Natural killer cell (primary cell): Measurements from ENCODE around the gene PCLAF. TPM values are rescaled to one million over a fixed set of nuclear protein-coding genes. Genes with fewer than 3 reads are reported as not detected.

Experiments used
- ATAC-seq, 3 donors: fragments of 150-1000 bp in 2 of 3; fragments of 200-7000 bp in 1 of 3; cut with Tn5 transposase; 1 replicate in 1 of 3; 2 replicates in 2 of 3; pipeline ENCODE4 v1.10.0; 2021; ENCODE audit warnings: mild to moderate bottlenecking in 2 of 3, moderate library complexity in 2 of 3
- DNase-seq, 2 donors: peaks; one replicate each; pipeline versions ENCODE4 v3.0.0 to v3.0.0-alpha.2; 2013 to 2021; ENCODE audit warnings: mixed read lengths in 1 of 2
- H3K27ac ChIP-seq: one replicate; pipeline ENCODE4 v1.5.1; 2013; ENCODE audit warnings: mild to moderate bottlenecking, low read length
- H3K27me3 ChIP-seq: one replicate; pipeline ENCODE4 v1.6.1; 2013; ENCODE audit warnings: low read length; ENCODE audit not compliant: control insufficient read depth, insufficient read depth
- H3K36me3 ChIP-seq: one replicate; pipeline ENCODE4 v1.6.1; 2013; ENCODE audit warnings: low read length; ENCODE audit not compliant: control insufficient read depth, insufficient read depth
- H3K4me1 ChIP-seq: one replicate; pipeline ENCODE4 v1.6.1; 2013; ENCODE audit warnings: low read length; ENCODE audit not compliant: control insufficient read depth, insufficient read depth
- H3K4me3 ChIP-seq: one replicate; pipeline ENCODE4 v1.5.1; 2013; ENCODE audit warnings: low read length
- H3K9me3 ChIP-seq: one replicate; pipeline ENCODE4 v1.6.1; 2013; ENCODE audit warnings: low read length; ENCODE audit not compliant: control insufficient read depth, insufficient read depth
- H3K27ac Mint-ChIP-seq, 2 donors: one replicate each; pipeline ENCODE4 v1.8.0; 2022; ENCODE audit warnings: mild to moderate bottlenecking in 2 of 2, mixed read lengths in 2 of 2, moderate library complexity in 1 of 2
- H3K27me3 Mint-ChIP-seq, 2 donors: one replicate each; pipeline ENCODE4 v1.8.0; 2022; ENCODE audit warnings: low read depth in 2 of 2, mixed read lengths in 2 of 2
- H3K36me3 Mint-ChIP-seq: one replicate; pipeline ENCODE4 v1.8.0; 2022; ENCODE audit warnings: mixed read lengths
- H3K4me1 Mint-ChIP-seq, 2 donors: one replicate each; pipeline ENCODE4 v1.8.0; 2022; ENCODE audit warnings: mixed read lengths in 2 of 2
- H3K4me3 Mint-ChIP-seq: one replicate; pipeline ENCODE4 v1.8.0; 2022; ENCODE audit warnings: mild to moderate bottlenecking, moderate library complexity, mixed read lengths
- H3K9me3 Mint-ChIP-seq, 2 donors: one replicate each; pipeline ENCODE4 v1.8.0; 2022; ENCODE audit warnings: mixed read lengths in 2 of 2
- WGBS: methylation state at CpG from one replicate; pipeline ENCODE4 v1.1.7; 2013; ENCODE audit warnings: missing lambda C conversion rate; ENCODE audit not compliant: insufficient coverage; 5-methylcytosine and 5-hydroxymethylcytosine counted together
- intact Hi-C: fragments of 100-400 bp; cut with micrococcal nuclease; formaldehyde crosslinking; loops from one replicate; pipeline ENCODE4 v1.14.2; 2022
- total RNA-seq, 4 donors: library from RNA; stranded (reverse); fragments of 120-200 nt in 1 of 4; gene quantifications; one replicate each; pipeline versions ENCODE4 v1.2.3 to v1.2.4, GENCODE V29; 2013 to 2022
- TF ChIP-seq, protein P1 (sequence below): fragments of 200-600 bp; IDR thresholded peaks from one replicate; pipeline ENCODE4 v1.8.0; 2022; ENCODE audit warnings: antibody characterized with exemption

Gene PCLAF
- total RNA-seq, 3 donors from 2014 or later (not counting 1 experiment from before 2014, with no cell fraction given), result 1.4 to 2.2 (median 1.9) TPM

DNA sequence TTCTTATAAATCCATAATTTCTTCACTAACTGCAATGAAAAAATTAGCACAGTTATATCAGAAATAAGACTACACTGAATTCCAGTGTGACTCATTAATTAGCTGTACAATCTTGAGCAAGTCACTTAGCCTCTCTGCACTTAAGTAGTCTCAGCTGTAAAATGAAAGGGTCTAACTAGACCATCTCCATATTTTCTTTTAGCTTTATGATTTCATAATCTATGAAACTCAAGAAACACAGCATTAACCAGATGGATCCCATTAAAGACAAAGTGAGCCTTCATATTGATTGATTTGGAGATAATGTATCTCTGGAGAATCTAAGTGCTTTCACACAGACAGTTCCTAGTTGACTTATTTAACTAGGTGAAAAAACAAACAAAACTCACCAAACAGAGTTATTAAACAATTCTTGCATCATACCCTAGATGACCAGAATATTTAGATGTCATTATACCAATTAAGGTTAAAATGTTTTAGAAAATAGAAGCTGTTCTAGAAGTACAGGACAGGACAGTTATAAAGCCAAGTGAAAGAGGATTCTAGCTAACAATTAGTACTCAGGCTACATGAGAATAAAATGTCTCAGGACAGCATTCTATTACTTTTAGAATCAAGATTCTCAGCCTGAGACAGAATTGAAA, 36.5 kb downstream of the PCLAF start:
- no peak overlapping the region for H3K4me3 ChIP-seq
- peaks cover 9 to 33% of the 10 kb centered on the region in 2 donors for H3K4me1 Mint-ChIP-seq
- H3K27me3 ChIP-seq, result no peaks in the 10 kb centered on the region
- H3K36me3 ChIP-seq, result peaks cover 17% of the 10 kb centered on the region
- H3K27ac ChIP-seq, result no peak overlapping the region
- TF ChIP-seq, protein P1, sequence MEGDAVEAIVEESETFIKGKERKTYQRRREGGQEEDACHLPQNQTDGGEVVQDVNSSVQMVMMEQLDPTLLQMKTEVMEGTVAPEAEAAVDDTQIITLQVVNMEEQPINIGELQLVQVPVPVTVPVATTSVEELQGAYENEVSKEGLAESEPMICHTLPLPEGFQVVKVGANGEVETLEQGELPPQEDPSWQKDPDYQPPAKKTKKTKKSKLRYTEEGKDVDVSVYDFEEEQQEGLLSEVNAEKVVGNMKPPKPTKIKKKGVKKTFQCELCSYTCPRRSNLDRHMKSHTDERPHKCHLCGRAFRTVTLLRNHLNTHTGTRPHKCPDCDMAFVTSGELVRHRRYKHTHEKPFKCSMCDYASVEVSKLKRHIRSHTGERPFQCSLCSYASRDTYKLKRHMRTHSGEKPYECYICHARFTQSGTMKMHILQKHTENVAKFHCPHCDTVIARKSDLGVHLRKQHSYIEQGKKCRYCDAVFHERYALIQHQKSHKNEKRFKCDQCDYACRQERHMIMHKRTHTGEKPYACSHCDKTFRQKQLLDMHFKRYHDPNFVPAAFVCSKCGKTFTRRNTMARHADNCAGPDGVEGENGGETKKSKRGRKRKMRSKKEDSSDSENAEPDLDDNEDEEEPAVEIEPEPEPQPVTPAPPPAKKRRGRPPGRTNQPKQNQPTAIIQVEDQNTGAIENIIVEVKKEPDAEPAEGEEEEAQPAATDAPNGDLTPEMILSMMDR, result no peak
- H3K27ac Mint-ChIP-seq, result no peak overlapping the region
- ATAC-seq (no peak), DNase-seq (no peak)
- H3K4me3 Mint-ChIP-seq, result no peak overlapping the region
- H3K4me1 ChIP-seq, result no peaks in the 10 kb centered on the region
- H3K9me3 Mint-ChIP-seq, result no peaks in the 10 kb centered on the region
- H3K36me3 Mint-ChIP-seq, result no peaks in the 10 kb centered on the region
- intact Hi-C loops, result no loop called here
- no peaks in the 10 kb centered on the region for H3K9me3 ChIP-seq
- no peaks in the 10 kb centered on the region for H3K27me3 Mint-ChIP-seq

DNA sequence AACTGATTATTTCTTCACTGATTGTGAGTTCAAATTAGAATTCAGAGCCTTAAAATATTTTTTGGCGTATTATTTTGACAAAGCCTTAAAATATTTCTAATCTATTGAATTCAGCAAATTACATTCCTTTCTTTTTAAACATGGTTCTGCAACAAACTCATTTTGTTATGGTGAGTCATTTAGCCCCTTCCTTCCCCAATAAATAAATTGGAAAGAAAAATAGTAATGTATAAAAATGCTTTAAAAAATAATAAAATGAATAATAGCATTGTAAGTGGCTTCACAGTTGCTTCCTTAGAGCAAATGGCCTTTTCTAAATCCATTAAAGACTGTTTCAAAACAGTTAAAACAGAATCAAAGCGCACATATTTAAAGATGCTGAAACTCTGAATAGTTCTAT, 37.4 kb downstream of the PCLAF start:
- no peak overlapping the region for H3K27ac Mint-ChIP-seq
- H3K4me3 Mint-ChIP-seq, result no peak overlapping the region
- 100% methylated on average over 1 of the region's 2 CpGs for WGBS

DNA sequence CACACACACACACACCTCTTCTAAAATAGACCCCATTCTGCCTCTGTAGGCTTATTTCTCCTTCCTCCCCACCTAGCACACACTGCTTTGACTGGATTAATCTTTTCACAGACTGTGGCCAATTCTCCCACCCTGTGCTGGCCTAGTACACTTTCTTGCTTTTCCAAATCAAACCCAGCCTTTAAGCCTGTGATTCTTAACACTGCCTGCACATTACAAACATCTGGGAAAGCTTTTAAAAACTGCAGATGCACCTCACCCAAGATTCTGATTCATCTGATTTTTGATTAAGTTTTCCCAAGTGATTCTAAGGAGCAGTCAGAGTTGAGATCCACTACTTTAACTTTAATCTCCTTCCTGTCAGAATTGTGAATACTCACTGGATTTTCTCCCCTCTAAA, 38.0 kb downstream of the PCLAF start:
- Histone ChIP-seq H3K9me3 (no peaks in the 10 kb centered on the region), H3K36me3 (peaks cover 16% of the 10 kb centered on the region), H3K4me3 (no peak overlapping the region), H3K27ac (no peak overlapping the region), H3K4me1 (no peaks in the 10 kb centered on the region), H3K27me3 (no peaks in the 10 kb centered on the region)
- H3K4me1 Mint-ChIP-seq, result peaks cover 9 to 33% of the 10 kb centered on the region in 2 donors
- ATAC-seq (no peak), DNase-seq (no peak)
- H3K9me3 Mint-ChIP-seq, result no peaks in the 10 kb centered on the region
- H3K27me3 Mint-ChIP-seq, result no peaks in the 10 kb centered on the region
- no peak overlapping the region for H3K4me3 Mint-ChIP-seq
- peak overlapping the region in 1 of 2 donors; percentile 7 for H3K27ac Mint-ChIP-seq
- intact Hi-C loops, result no loop called here
- TF ChIP-seq, protein P1, result no peak
- H3K36me3 Mint-ChIP-seq, result no peaks in the 10 kb centered on the region

More for the DNA sequence above, 37.4 kb downstream of the PCLAF start:
- H3K27me3 Mint-ChIP-seq, result no peaks in the 10 kb centered on the region
- Histone ChIP-seq H3K27ac (no peak overlapping the region), H3K4me1 (no peaks in the 10 kb centered on the region), H3K4me3 (no peak overlapping the region), H3K9me3 (no peaks in the 10 kb centered on the region), H3K27me3 (no peaks in the 10 kb centered on the region), H3K36me3 (peaks cover 17% of the 10 kb centered on the region)
- H3K4me1 Mint-ChIP-seq, result peaks cover 9 to 33% of the 10 kb centered on the region in 2 donors
- TF ChIP-seq, protein P1, result no peak
- H3K36me3 Mint-ChIP-seq, result no peaks in the 10 kb centered on the region
- no peak for DNase-seq
- no peak for ATAC-seq
- intact Hi-C loops, result no loop called here
- no peaks in the 10 kb centered on the region for H3K9me3 Mint-ChIP-seq

DNA sequence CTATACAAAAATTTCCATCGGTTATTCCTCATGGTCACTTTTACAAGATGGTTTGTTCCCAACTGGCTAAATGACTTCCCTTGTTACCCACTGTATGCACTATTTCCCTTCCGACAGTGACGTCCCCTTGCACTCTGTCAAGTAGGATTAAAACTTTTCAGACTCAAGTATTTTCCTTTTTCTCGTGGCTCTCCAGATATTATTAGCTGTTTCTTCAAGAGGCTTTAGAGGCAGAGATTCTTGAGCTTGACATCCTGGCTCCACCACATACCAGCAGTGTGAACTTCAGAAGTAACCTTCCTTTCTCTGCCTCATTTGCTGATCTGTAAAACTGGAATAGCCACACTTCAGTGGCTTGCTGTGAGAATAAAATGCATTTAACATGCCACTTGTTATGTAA, 39.3 kb downstream of the PCLAF start:
- TF ChIP-seq, protein P1, result no peak
- intact Hi-C loops, result no loop called here
- Mint-ChIP-seq H3K4me1 (peaks cover 9 to 28% of the 10 kb centered on the region in 2 donors), H3K9me3 (no peaks in the 10 kb centered on the region), H3K4me3 (no peak overlapping the region), H3K27ac (no peak overlapping the region), H3K36me3 (no peaks in the 10 kb centered on the region), H3K27me3 (no peaks in the 10 kb centered on the region)
- no peaks in the 10 kb centered on the region for H3K27me3 ChIP-seq
- no peak for ATAC-seq
- H3K4me1 ChIP-seq, result no peaks in the 10 kb centered on the region
- 94% methylated on average over 4 of the region's 4 CpGs for WGBS
- H3K36me3 ChIP-seq, result peaks cover 16% of the 10 kb centered on the region
- no peak overlapping the region for H3K4me3 ChIP-seq
- no peak overlapping the region for H3K27ac ChIP-seq
- H3K9me3 ChIP-seq, result no peaks in the 10 kb centered on the region
- no peak for DNase-seq
